Anterior cingulate cortex (tissue), 58 donors: ENCODE measurements around the gene PVALB.
A peak's percentile ranks its signal among the peaks of the same experiment; 100 is the strongest.
"Not testable (repeated sequence)": the region's sequence is repeated elsewhere in the genome, so short reads cannot be mapped to it uniquely, and the experiment has no call there.

ENCODE experiments used
- DNase-seq, 58 donors: peaks; one replicate each; lab custom pipeline; 2025; lab: John Stamatoyannopoulos, UW

The PVALB gene

GRCh38 chr22:36761553-36762240 lies 55.1 kb downstream of the PVALB start:
- DNase-seq = no peak

GRCh38 chr22:36760786-36761185 lies 56.0 kb downstream of the PVALB start:
- no peak for DNase-seq

GRCh38 chr22:36759481-36760159 lies 57.2 kb downstream of the PVALB start:
- no peak for DNase-seq

GRCh38 chr22:36758792-36759271 lies 58.0 kb downstream of the PVALB start:
- DNase-seq = no peak

GRCh38 chr22:36757668-36758211 lies 59.1 kb downstream of the PVALB start:
- DNase-seq = peak in 52 of 58 donors; percentile 10 to 86 (median 50)

- no peak for DNase-seq
Measured at GRCh38 chr22:36756746-36757655, 59.8 kb downstream of the PVALB start.

GRCh38 chr22:36756031-36756430 lies 60.8 kb downstream of the PVALB start:
- DNase-seq = no peak

GRCh38 chr22:36755316-36755715 lies 61.5 kb downstream of the PVALB start:
- no peak for DNase-seq

- not testable (repeated sequence) for DNase-seq
Measured at GRCh38 chr22:36754881-36755280, 62.0 kb downstream of the PVALB start.

- DNase-seq = no peak
Measured at GRCh38 chr22:36753916-36754315, 62.9 kb downstream of the PVALB start.

- DNase-seq = no peak
Measured at GRCh38 chr22:36753120-36753802, 63.6 kb downstream of the PVALB start.
